H1 (cell line): ENCODE data around the gene DPF1. TPM values are rescaled to one million over a fixed set of nuclear protein-coding genes. Genes with fewer than 3 reads are reported as not detected.

Experiments
- PHF8 ChIP-seq: fragments of 200-600 bp; sonication (generic); conservative IDR thresholded peaks from 2 replicates; pipeline ENCODE4 v1.7.1; 2012; ENCODE audit warnings: low read depth, mild to moderate bottlenecking, inconsistent platforms, low read length, moderate library complexity
- polyA plus RNA-seq, 7 experiments: library from polyadenylated mRNA; depleted of rRNA in 3 of 7; stranded (reverse) in 5 of 7; unstranded in 2 of 7; fragments of >200 nt in 5 of 7; fragments of 200-250 nt in 2 of 7; gene quantifications; 1 replicate in 5 of 7; 2 replicates in 1 of 7; 4 replicates in 1 of 7; pipeline versions ENCODE4 v1.2.1 to v1.2.3, GENCODE V29; 2011 to 2013; ENCODE audit warnings: missing spikeins in 2 of 7, mixed read lengths in 2 of 7
- total RNA-seq: library from RNA; stranded (reverse); fragmentation: NEBNext Ultra II Directional; extraction: Animal tissue kit (Norgen Biotek cat#: 25700); gene quantifications from 2 replicates; pipeline ENCODE4 v1.2.1, GENCODE V29; 2021

Gene DPF1
- total and polyA plus RNA-seq, 2 of the 8 experiments (the other 6 are each of a cell fraction or from before 2014, with no cell fraction given): 12.9 to 15.6 TPM

- no peak for TF ChIP-seq PHF8
These were observed 29.1 kb upstream of the DPF1 start (continued) for GRCh38 chr19:38252941-38253691.
